ENCODE data around the gene PPEF1.

Gene PPEF1

DNA sequence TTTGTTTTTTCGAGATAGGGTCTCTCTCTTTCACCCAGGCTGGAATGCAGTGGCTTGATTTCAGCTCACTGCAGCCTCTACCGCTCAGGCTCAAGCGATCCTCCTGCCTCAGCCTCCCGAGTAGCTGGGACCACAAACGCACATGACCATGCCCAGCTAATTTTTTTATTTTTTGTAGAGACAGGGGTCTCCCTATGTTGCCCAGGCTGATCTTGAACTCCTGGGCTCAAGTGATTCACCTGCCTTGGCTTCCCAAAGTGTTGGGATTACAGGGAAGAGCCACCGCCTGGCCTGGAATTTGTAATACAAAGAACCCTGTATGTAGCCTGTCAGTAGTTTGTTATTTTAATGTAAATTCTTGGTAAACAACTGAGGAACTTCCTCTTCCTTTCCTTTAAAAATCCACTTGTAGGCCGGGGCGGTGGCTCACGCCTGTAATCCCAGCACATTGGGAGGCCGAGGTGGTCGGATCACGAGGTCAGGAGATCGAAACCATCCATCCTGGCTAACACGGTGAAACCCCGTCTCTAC is 157.0 kb downstream of the PPEF1 start:
- POLR2A ChIA-PET (ENCODE audit: low non-redundant PET) = no interaction called here
- no peak for DNase-seq (ENCODE audit: low spot score)
- CTCF ChIA-PET = no interaction called here
- no peak for TF ChIP-seq CTCF (conservative IDR thresholded peaks at IDR 0.05; ENCODE audit: low read depth)
- no peak overlapping the region for H3K27ac ChIP-seq

DNA sequence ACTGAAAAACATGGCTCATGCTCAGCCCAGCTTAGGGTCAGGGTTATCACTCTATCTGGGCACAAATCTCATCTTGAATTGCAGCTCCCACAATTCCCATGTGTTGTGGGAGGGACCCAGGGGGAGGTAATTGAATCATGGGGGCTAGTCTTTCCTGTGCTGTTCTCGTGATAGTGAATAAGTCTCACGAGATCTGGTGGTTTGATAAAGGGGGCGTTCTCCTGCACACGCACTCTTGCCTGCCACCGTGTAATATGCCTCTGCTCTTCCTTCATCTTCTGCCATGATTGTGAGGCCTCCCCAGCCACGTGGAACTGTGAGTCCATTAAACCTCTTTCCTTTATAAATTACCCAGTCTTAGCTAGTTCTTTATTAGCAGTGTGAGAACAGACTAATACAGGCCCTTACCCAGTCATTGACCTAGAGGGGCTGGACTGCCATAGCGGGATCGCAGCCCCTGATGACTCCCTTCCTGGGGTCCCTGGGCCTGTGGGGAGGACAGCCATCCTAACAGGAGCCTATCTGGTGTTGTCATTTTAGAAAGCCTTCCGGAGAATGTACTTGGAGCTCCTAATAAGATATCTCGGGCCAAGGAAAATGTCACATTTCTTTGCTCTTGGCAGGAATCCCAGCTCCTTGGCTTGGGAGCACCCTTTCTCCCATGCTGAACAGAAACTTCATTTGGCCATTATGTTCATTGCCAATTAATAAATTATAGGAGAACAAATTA is 163.9 kb downstream of the PPEF1 start:
- no peak overlapping the region for H3K27ac ChIP-seq
- ChIA-PET POLR2A (ENCODE audit: low non-redundant PET) (no interaction called here), CTCF (interaction anchor here (0.6 kb wide), 1 partner anchor 301 kb away, joined by 3 read pairs; no protein-coding TSS in a partner anchor)
- no peak for DNase-seq (ENCODE audit: low spot score)
- no peak for TF ChIP-seq CTCF (conservative IDR thresholded peaks at IDR 0.05; ENCODE audit: low read depth)

- H3K27ac ChIP-seq = no peak overlapping the region; the same call in 1 of the 2 replicates
- CTCF ChIA-PET = interaction anchor here (0.6 kb wide), 1 partner anchor 302 kb away, joined by 3 read pairs; no protein-coding TSS in a partner anchor
- POLR2A ChIA-PET (ENCODE audit: low non-redundant PET) = no interaction called here
- DNase-seq (ENCODE audit: low spot score) = no peak
- no peak for TF ChIP-seq CTCF (conservative IDR thresholded peaks at IDR 0.05; ENCODE audit: low read depth)
Measured at GRCh38 chrX:18871970-18872369, 164.5 kb downstream of the PPEF1 start.

GRCh38 chrX:18872621-18873020 is 165.2 kb downstream of the PPEF1 start:
- CTCF ChIA-PET = no interaction called here
- POLR2A ChIA-PET (ENCODE audit: low non-redundant PET) = no interaction called here
- peak overlapping the region; percentile 84 for H3K27ac ChIP-seq
- TF ChIP-seq CTCF (conservative IDR thresholded peaks at IDR 0.05; ENCODE audit: low read depth) = no peak
- no peak for DNase-seq (ENCODE audit: low spot score)

GRCh38 chrX:18873189-18873791 is 165.8 kb downstream of the PPEF1 start:
- CTCF ChIA-PET = no interaction called here
- POLR2A ChIA-PET (ENCODE audit: low non-redundant PET) = no interaction called here
- peak; percentile 56 for DNase-seq (ENCODE audit: low spot score)
- H3K27ac ChIP-seq = peak overlapping the region; percentile 84
- TF ChIP-seq CTCF (conservative IDR thresholded peaks at IDR 0.05; ENCODE audit: low read depth) = no peak

GRCh38 chrX:18873836-18874235 is 166.4 kb downstream of the PPEF1 start:
- H3K27ac ChIP-seq = peak overlapping the region; percentile 84
- POLR2A ChIA-PET (ENCODE audit: low non-redundant PET) = no interaction called here
- no peak for DNase-seq (ENCODE audit: low spot score)
- CTCF ChIA-PET = no interaction called here
- no peak for TF ChIP-seq CTCF (conservative IDR thresholded peaks at IDR 0.05; ENCODE audit: low read depth)
